ENCODE results near the gene TMEM62.
"Not testable (repeated sequence)": the region's sequence is repeated elsewhere in the genome, so short reads cannot be mapped to it uniquely, and the experiment has no call there.

Gene TMEM62

DNA sequence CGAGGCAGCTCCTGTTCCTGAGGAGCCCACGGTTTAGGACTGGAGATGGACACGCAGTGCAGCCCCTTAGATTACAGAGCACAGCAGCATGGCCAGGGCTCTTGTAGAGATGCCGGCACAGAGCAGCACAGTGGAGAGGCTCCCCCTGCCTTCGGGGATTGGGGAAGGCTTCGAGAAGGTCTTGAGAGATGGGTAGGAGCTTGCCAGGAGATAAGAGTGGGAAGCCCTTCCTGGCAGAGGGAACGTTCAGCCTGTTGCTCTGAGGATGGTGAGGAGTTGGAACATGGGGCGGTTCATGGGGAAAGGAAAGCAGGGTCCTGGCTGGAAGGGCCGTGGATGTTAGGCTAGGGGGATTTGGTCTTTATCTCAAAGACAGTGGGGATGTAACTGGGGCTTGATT is 77.4 kb downstream of the TMEM62 start:
- no peak for DNase-seq

DNA sequence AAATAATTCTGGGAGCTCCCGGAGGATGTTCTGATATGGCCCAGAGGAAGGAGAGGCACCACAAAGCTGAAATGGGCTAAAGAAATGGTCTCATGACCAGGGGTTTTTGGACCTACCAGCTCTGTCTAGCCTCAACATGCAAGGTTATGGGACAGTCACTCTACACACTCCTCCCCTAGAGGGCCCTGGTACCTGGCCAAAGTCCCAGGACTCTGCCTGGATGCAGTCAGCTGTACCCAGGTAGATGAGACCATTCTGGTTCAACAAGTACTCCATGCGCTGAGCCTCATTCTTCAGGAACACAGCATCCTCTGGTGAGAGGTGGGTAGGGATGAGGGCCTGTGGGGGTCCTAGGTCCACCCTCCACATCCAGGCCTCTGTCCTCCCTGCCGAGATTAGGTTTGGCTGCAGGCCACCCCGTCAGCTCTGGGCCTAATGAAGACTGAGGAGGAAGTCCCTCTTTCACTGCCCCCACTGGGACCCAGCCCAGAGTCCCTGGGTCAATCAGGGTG is 77.9 kb downstream of the TMEM62 start:
- no peak for DNase-seq

GRCh38 chr15:43212299-43212698 is 78.9 kb downstream of the TMEM62 start:
- DNase-seq, result no peak

GRCh38 chr15:43212951-43213350 is 79.6 kb downstream of the TMEM62 start:
- DNase-seq, result no peak

DNA sequence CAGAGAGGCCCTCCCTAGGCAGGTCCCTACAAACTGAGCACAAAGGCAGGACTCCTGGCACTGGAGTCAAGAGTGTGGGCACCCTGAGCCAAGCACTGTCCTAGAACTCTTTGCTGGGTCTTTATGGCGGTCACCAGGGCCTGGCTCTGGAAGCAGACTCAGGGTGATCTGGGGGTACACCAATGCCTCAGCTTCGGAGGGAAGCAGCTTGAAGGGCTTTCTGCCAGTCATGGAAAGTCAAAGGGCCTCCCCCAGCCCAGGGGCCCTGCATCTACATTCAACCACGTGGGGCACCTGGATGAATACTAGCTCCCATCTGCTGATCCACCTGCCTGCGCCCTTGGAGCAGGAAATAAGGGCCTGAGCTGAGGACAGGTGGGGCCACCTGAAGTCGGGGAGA is 80.1 kb downstream of the TMEM62 start:
- no peak for DNase-seq

DNA sequence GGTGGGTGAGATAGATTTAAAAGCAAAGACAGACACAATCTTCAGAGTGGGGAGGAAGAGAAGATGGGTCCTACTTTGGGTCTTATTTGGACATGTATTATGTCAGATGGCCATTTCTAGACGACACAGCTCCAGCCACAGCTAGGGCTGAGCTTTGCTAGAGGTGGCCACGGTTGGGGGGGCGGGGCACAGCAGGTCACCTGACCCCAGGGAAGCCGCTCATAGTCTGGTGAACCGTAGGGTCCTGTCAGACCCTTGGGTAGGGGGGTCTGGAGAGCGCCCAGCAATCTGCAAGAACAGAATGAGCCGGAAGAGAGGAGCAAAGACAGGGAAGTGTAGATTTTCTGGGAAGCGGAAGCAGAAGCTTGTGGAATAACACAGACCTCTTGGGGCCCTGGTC is 80.8 kb downstream of the TMEM62 start:
- DNase-seq, result no peak

DNA sequence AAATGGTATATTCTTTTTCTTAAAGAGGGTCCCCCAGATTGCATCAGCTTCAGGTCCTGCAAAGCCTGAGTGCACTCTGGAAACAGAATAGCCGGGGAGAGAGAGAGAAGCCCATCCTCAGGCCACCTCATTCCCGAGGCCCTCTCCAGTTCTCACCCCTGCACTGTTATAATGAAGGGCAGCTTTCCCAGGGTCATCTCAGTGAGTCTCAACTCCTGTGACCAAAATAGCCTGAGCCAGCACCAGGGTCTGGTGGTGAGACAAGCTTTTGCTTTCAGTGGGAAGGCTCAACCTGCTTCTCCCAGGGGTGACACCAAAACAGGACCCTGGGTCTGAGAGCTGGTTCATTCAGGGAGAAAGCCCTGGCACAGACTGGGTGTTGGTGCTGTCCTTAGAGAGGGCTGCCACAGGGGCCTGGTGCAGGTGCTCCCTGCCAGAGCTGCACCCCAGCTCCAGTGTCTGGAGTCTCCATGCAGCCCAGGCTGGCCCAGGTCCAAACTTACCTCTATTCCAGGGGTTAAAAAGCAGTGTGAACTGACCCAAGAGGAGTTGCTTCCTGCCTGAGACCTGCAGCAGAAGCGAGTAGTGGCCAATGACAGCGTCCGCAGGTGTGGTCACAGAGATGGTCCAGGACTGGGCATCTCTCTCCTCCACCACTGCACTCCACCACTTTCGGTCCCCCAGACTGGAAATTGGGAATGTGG is 81.4 kb downstream of the TMEM62 start:
- no peak for DNase-seq

DNA sequence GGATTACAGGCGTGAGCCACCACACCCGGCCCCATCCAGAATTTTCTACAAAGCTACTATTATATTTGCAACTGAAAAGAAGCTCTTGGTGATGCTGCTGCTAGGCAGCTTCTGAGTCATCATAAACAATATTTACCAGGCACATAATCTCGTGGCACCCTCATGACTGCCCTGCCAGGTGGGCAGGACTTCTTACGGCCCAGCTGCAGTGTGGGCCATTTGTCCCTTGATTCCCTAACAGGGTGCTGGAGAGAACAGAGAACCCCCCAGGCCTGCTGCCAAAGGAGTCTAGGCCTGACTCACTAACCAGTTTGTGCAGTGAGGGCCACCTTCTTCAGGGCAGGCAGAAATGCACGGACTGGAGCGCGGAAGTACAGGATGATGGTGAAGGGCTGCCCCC is 82.6 kb downstream of the TMEM62 start:
- DNase-seq, result no peak

GRCh38 chr15:43218908-43219706 is 85.7 kb downstream of the TMEM62 start:
- DNase-seq, result no peak

GRCh38 chr15:43219929-43220928 is 86.8 kb downstream of the TMEM62 start:
- DNase-seq, result no peak

DNA sequence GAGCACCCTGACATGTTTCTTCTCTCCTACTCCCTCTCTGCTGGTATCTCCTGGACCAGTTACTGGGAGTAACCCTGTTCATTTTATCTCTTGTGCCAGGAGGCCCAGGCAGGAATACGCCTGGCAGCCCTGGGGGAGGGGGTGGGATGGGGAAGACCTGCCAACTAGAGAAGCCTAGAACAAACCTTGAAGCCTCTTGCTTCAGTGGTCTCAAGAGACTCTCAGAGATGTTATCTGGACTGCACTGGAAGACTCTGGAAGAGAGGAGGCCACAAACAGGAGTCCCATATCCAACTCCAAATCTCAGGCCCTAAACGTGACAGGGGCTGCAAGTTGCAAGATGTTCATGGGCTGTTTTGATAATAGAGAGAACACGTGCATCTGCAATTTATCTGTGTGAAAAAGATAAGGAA is 87.6 kb downstream of the TMEM62 start, which contains the start of gene EPB42:
TSS of gene EPB42 (minus strand) at position 28 of the 413 bp plus-strand sequence. CDS start 193 bp downstream, outside the sequence.
- no peak for DNase-seq

GRCh38 chr15:43221422-43221821 is 88.0 kb downstream of the TMEM62 start:
- DNase-seq, result no peak

- DNase-seq, result peak; percentile 59
Observed at GRCh38 chr15:43225201-43225949, 92.0 kb downstream of the TMEM62 start.

- DNase-seq, result not testable (repeated sequence)
Observed at GRCh38 chr15:43225950-43226255, 92.5 kb downstream of the TMEM62 start.

- DNase-seq, result no peak
Observed at GRCh38 chr15:43226436-43227305, 93.3 kb downstream of the TMEM62 start.

DNA sequence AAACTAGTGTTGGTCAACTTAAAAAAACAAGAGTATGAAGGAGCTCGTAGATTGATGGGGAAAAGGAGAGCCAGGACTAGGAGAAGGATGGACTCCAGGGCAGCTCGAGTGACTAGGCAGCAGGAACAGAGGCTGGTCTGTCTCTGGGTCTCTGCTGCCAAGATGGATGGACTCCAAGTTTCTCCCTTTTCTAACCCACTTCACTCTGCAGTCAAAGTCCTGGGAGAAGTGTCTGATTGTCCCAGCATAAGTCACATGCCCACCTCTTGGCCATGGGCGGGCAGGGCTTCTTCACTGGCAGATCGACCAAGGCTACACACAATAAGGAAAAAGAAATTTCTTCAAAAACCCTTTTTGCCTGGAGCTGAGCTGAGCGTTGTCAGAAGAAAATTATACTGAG is 96.6 kb downstream of the TMEM62 start:
- no peak for DNase-seq

DNA sequence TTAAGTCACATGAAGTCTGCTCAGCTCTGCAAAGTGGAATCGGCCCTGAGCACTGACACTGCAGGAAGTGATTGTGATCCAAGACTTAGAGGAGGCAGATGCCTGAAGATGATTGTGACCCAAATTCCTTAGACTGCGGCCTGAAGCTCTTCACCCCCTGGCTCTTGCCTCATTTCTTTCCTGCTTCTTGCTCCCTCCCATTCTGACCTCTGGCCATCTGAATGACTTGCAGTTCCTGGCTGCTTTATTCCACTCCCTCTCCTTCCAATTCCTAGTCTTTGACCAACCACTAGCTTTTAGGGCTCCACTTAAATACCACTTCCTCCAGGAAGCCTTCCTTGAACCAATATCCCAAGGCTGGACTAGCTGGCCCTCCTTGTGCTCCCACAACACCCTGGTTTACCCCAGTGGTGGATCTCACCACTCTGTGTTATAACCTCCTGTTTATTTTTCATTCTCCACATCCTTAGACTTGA is 97.3 kb downstream of the TMEM62 start:
- no peak for DNase-seq

DNA sequence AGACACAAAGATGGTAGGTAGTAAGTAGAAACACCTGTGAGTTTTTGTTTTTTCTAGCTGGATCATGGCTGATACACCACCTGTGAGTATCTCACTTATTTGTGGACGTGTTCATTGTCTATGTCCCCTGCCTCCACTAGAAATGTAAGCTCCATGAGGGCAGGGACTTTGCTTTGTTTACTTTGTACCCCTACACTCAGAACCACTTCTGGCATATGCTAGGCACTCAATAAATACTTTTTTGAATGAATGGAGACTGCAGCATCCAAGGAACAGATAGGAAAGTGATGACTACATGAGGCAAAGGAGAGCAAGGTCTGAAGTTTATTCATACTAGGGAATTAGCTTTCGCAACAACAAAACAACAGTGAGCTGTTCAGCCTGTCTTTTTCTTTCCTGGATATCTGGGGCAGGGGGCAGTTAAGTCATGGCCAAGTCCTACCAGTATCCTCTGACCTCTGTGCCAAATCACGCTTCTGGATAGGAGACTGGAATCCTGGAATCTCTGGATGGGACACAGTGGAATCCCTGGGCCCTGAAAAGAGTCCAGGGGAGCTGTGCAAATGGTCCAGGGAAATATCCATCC is 99.0 kb downstream of the TMEM62 start:
- DNase-seq, result no peak

Data from NCI-H774 (cell line).